PFSK-1 (cell line): ENCODE measurements around the gene CLASP1.

Experiments used
- POLR2AphosphoS5 ChIP-seq: IDR thresholded peaks from 2 replicates; pipeline ENCODE4 v1.6.1; 2012; ENCODE audit warnings: low read depth, mild to moderate bottlenecking, control low read depth, low read length, moderate library complexity
- SIN3A ChIP-seq: IDR thresholded peaks from 2 replicates; pipeline ENCODE4 v1.6.1; 2012; ENCODE audit warnings: mild to moderate bottlenecking, low read length, moderate library complexity, borderline replicate concordance; ENCODE audit not compliant: insufficient read depth
- TAF1 ChIP-seq: IDR thresholded peaks from 2 replicates; pipeline ENCODE4 v1.6.1; 2012; ENCODE audit warnings: low read length, control low read depth, borderline replicate concordance; ENCODE audit not compliant: insufficient read depth
- TF ChIP-seq, protein P1 (sequence below), 2 experiments: IDR thresholded peaks; 2 replicates each; pipeline versions ENCODE4 v1.6.1 to v1.8.0; 2011 to 2012; ENCODE audit warnings: low read depth in 2 of 2, low read length in 2 of 2, control low read depth in 1 of 2, inconsistent platforms in 1 of 2, mild to moderate bottlenecking in 1 of 2, moderate library complexity in 1 of 2; ENCODE audit not compliant: insufficient read depth in 1 of 2

DNA sequence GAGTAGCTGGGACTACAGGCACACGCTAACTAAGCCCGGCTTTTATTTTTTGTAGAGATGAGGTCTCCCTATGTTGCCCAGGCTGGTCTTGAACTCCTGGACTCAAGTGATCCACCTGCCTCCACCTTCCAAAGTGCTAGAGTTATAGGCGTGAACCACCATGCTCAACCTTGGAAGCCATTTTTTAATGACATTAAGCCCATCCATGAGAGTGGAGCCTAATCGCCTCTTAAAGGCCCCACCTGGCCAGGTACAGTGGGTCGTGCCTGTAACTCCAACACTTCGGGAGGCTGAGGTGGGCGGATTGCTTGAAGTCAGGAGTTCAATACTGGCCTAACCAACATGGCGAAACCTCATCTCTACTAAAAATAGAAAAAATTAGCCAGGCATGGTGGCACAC lies 322.6 kb downstream of the CLASP1 start:
- TF ChIP-seq POLR2AphosphoS5 (no peak), SIN3A (no peak), TAF1 (no peak)
- TF ChIP-seq, protein P1, sequence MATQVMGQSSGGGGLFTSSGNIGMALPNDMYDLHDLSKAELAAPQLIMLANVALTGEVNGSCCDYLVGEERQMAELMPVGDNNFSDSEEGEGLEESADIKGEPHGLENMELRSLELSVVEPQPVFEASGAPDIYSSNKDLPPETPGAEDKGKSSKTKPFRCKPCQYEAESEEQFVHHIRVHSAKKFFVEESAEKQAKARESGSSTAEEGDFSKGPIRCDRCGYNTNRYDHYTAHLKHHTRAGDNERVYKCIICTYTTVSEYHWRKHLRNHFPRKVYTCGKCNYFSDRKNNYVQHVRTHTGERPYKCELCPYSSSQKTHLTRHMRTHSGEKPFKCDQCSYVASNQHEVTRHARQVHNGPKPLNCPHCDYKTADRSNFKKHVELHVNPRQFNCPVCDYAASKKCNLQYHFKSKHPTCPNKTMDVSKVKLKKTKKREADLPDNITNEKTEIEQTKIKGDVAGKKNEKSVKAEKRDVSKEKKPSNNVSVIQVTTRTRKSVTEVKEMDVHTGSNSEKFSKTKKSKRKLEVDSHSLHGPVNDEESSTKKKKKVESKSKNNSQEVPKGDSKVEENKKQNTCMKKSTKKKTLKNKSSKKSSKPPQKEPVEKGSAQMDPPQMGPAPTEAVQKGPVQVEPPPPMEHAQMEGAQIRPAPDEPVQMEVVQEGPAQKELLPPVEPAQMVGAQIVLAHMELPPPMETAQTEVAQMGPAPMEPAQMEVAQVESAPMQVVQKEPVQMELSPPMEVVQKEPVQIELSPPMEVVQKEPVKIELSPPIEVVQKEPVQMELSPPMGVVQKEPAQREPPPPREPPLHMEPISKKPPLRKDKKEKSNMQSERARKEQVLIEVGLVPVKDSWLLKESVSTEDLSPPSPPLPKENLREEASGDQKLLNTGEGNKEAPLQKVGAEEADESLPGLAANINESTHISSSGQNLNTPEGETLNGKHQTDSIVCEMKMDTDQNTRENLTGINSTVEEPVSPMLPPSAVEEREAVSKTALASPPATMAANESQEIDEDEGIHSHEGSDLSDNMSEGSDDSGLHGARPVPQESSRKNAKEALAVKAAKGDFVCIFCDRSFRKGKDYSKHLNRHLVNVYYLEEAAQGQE (IDR thresholded peaks at IDR 0.05; ENCODE audit: insufficient read depth in 1 of 2, low read depth in 2 of 2, low read length in 2 of 2), result no peak
